RWPE2 (cell line): ENCODE measurements around the gene HBG1.

Experiments
- ATAC-seq: fragments of 200-7000 bp; cut with Tn5 transposase; 3 replicates; pipeline ENCODE4 v1.9.1; 2021; ENCODE audit warnings: low read depth
- DNase-seq: peaks from one replicate; pipeline ENCODE4 v3.0.0-alpha.2; 2020; ENCODE audit warnings: low spot score
- H3K27ac ChIP-seq: fragments of 450-650 bp; 2 replicates; pipeline ENCODE4 v1.5.1; 2017; ENCODE audit warnings: mild to moderate bottlenecking; ENCODE audit not compliant: poor library complexity, severe bottlenecking
- H3K27me3 ChIP-seq: fragments of 250-450 bp; sonication (Bioruptor Pico); 2 replicates; pipeline ENCODE4 v1.5.1; 2021; ENCODE audit warnings: mild to moderate bottlenecking, moderate library complexity; ENCODE audit not compliant: insufficient read depth, poor library complexity, severe bottlenecking
- H3K36me3 ChIP-seq: fragments of 250-450 bp; sonication (Bioruptor Pico); 2 replicates; pipeline ENCODE4 v1.5.1; 2020; ENCODE audit warnings: low read depth, mild to moderate bottlenecking, moderate library complexity
- H3K4me1 ChIP-seq: fragments of 250-450 bp; sonication (Bioruptor Pico); 2 replicates; pipeline ENCODE4 v1.5.1; 2021; ENCODE audit warnings: mild to moderate bottlenecking, moderate library complexity; ENCODE audit not compliant: insufficient read depth, poor library complexity, severe bottlenecking
- H3K4me3 ChIP-seq: fragments of 250-450 bp; sonication (Bioruptor Pico); 2 replicates; pipeline ENCODE4 v1.5.1; 2021; ENCODE audit warnings: mild to moderate bottlenecking, moderate library complexity; ENCODE audit not compliant: severe bottlenecking
- H3K9me3 ChIP-seq: fragments of 250-450 bp; sonication (Bioruptor Pico); 2 replicates; pipeline ENCODE4 v1.5.1; 2021; ENCODE audit warnings: mild to moderate bottlenecking, moderate library complexity; ENCODE audit not compliant: severe bottlenecking
- TF ChIP-seq, protein P1 (sequence below): fragments of 450-650 bp; IDR thresholded peaks from one replicate; pipeline ENCODE4 v1.5.1; 2017; ENCODE audit warnings: mild to moderate bottlenecking, moderate library complexity; ENCODE audit not compliant: poor library complexity, severe bottlenecking

Gene HBG1

DNA sequence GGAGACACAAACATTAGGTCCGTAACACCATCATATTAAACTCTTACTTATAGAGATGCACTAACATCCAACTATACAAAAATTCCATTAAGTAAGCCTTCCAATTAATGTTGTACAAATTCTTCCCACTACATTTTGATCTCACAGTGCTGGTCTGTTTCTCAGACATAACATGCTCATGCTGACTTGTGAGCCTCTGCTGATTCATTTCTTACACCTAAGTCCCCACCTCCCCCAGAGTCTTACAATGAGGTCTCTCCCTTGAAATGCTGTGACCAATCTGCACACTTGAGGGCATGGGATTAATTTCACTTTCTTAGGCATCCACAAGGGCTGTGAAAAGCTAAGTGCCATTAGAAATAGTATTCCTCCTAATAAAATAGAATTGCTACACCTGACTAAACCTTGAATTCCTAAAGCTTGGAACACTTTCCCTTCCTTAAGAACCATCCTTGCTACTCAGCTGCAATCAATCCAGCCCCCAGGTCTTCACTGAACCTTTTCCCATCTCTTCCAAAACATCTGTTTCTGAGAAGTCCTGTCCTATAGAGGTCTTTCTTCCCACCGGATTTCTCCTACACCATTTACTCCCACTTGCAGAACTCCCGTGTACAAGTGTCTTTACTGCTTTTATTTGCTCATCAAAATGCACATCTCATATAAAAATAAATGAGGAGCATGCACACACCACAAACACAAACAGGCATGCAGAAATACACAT is 2.0 kb downstream of the HBG1 start:
- H3K27me3 ChIP-seq = no peaks in the 10 kb centered on the region
- H3K36me3 ChIP-seq = no peaks in the 10 kb centered on the region
- no peak overlapping the region for H3K4me3 ChIP-seq
- no peak overlapping the region for H3K27ac ChIP-seq
- no peaks in the 10 kb centered on the region for H3K9me3 ChIP-seq
- H3K4me1 ChIP-seq = no peaks in the 10 kb centered on the region
- ATAC-seq (no peak), DNase-seq (no peak)
- TF ChIP-seq, protein P1, sequence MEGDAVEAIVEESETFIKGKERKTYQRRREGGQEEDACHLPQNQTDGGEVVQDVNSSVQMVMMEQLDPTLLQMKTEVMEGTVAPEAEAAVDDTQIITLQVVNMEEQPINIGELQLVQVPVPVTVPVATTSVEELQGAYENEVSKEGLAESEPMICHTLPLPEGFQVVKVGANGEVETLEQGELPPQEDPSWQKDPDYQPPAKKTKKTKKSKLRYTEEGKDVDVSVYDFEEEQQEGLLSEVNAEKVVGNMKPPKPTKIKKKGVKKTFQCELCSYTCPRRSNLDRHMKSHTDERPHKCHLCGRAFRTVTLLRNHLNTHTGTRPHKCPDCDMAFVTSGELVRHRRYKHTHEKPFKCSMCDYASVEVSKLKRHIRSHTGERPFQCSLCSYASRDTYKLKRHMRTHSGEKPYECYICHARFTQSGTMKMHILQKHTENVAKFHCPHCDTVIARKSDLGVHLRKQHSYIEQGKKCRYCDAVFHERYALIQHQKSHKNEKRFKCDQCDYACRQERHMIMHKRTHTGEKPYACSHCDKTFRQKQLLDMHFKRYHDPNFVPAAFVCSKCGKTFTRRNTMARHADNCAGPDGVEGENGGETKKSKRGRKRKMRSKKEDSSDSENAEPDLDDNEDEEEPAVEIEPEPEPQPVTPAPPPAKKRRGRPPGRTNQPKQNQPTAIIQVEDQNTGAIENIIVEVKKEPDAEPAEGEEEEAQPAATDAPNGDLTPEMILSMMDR = no peak

DNA sequence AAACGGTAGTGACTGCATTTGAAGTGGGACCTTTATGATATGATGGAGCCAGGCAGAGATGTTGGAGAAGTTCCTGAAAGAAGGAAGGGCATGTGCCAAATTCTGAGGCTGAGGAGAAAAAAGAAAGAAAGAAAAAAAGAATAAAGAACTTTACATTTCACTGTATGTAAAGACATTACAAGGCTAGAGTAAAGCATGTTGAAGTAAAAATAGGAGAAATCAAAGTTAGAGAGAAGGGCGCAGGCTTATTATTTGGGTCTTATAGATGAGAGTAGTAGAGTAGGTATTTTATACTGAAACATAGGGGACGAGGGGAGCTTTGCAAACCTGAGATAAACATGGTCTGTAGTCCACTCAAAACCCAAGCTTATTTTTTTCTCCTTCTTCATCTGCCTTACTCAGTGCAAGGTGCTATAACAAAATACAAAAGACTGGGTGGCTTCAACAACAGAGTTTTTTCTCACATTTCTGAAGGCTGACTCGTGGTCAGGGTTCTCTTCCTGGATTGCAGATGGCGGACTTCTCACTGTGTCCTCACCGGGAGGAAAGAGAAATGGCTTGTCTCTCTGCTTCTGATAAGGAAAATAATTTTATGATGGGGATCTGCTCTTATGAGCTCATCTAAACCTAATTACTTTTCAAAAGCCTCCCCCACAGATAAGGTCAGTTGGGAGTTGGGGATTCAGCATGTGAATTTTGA is 2.7 kb downstream of the HBG1 start:
- Histone ChIP-seq H3K27me3 (no peaks in the 10 kb centered on the region), H3K36me3 (no peaks in the 10 kb centered on the region), H3K9me3 (no peaks in the 10 kb centered on the region), H3K4me3 (no peak overlapping the region), H3K4me1 (no peaks in the 10 kb centered on the region), H3K27ac (no peak overlapping the region)
- ATAC-seq (no peak), DNase-seq (no peak)
- TF ChIP-seq, protein P1 = no peak

DNA sequence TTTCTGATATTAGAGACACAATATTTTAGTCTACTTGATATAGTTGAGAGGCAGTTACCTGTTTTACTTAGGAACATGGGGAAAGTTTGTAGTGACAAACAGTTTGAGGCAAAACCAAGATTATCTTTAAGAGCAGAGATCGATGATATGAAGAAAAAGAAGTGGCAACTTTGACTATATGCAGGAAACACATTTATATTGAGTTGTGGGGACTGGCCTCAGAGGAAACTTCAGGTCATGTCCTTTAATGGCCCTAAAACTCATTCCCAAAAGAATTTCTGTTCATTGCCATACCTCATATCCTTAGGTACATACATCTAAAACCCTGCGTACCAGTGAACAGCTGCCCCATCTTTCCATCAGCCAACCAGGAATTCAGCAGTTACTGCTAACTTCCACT is 4.5 kb downstream of the HBG1 start:
- Histone ChIP-seq H3K9me3 (no peaks in the 10 kb centered on the region), H3K27ac (no peak overlapping the region), H3K4me3 (no peak overlapping the region), H3K27me3 (no peaks in the 10 kb centered on the region), H3K4me1 (no peaks in the 10 kb centered on the region), H3K36me3 (no peaks in the 10 kb centered on the region)
- DNase-seq = no peak
- TF ChIP-seq, protein P1 = no peak
- ATAC-seq = no peak

DNA sequence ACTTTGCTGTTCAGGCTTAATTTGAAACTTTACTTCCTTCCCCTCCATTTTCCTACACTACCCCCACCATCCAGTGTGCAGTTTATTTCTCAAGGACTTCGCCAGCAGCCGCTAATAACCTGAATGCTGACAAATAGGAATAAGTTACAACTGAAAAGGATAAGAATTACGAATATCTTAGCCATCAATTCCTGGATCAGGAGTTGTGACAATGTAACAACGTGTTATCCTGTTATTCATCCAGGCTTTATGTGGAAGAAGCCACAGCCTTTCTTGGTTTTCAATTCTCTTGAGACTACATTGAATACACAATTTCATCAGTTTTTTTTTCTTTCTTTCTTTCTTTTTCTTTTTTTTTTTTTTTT is 5.9 kb downstream of the HBG1 start:
- DNase-seq (no peak), ATAC-seq (no peak)
- H3K27me3 ChIP-seq = peaks cover 4% of the 10 kb centered on the region
- H3K27ac ChIP-seq = no peak overlapping the region
- no peaks in the 10 kb centered on the region for H3K9me3 ChIP-seq
- TF ChIP-seq, protein P1 = no peak
- H3K4me1 ChIP-seq = no peaks in the 10 kb centered on the region
- no peaks in the 10 kb centered on the region for H3K36me3 ChIP-seq
- no peak overlapping the region for H3K4me3 ChIP-seq
